Left ventricle myocardium inferior (tissue), 1 donor: Measurements from ENCODE around the gene MAGEF1. TPM values are rescaled to one million over a fixed set of nuclear protein-coding genes. Genes with fewer than 3 reads are reported as not detected.

Experiments
- DNase-seq: peaks from one replicate; pipeline ENCODE4 v3.0.0-alpha.2; 2020
- H3K27ac ChIP-seq: fragments of 200-600 bp; replicated peaks from 2 replicates; pipeline ENCODE4 v1.8.0; 2021
- H3K27me3 ChIP-seq: fragments of 200-600 bp; 2 replicates; pipeline ENCODE4 v1.8.0; 2021; ENCODE audit warnings: low read depth
- H3K36me3 ChIP-seq: fragments of 200-600 bp; 2 replicates; pipeline ENCODE4 v1.8.0; 2021
- H3K4me1 ChIP-seq: fragments of 200-600 bp; 2 replicates; pipeline ENCODE4 v1.8.0; 2021
- H3K4me3 ChIP-seq: fragments of 200-600 bp; 2 replicates; pipeline ENCODE4 v1.8.0; 2021; ENCODE audit warnings: mild to moderate bottlenecking, moderate library complexity
- H3K9me3 ChIP-seq: fragments of 200-600 bp; replicated peaks from 2 replicates; pipeline ENCODE4 v1.8.0; 2021
- CTCF ChIP-seq: fragments of 200-600 bp; IDR thresholded peaks from 2 replicates; pipeline ENCODE4 v1.8.0; 2021; ENCODE audit warnings: antibody characterized with exemption, mild to moderate bottlenecking, borderline replicate concordance
- intact Hi-C: fragments of 100-400 bp; cut with micrococcal nuclease; formaldehyde crosslinking; loops from one replicate; pipeline ENCODE4 v1.11.0; 2022
- total RNA-seq: library from RNA; stranded (reverse); fragmentation: NEBNext Ultra II Directional; extraction: Animal tissue kit (Norgen Biotek cat#: 25700); gene quantifications from one replicate; pipeline ENCODE4 v1.2.1, GENCODE V29; 2021
- donor health status: DM: no; HTN: yes; CAD: no; lungs with severe emphysema.

Gene MAGEF1
- total RNA-seq, 1 donor from 2014 or later, result 35.7 TPM

- Histone ChIP-seq H3K27ac (peak overlapping the region; percentile 58), H3K36me3 (no peaks in the 10 kb centered on the region), H3K4me1 (peaks cover 21% of the 10 kb centered on the region), H3K9me3 (no peaks in the 10 kb centered on the region), H3K27me3 (no peaks in the 10 kb centered on the region), H3K4me3 (no peak overlapping the region)
- DNase-seq, result peak; percentile 51
- intact Hi-C loops, result no loop called here
- TF ChIP-seq CTCF, result no peak
Measured at GRCh38 chr3:184679056-184679816, 32.6 kb downstream of the MAGEF1 start.

- H3K27ac ChIP-seq, result peak overlapping the region; percentile 58
- DNase-seq, result no peak
- no peaks in the 10 kb centered on the region for H3K36me3 ChIP-seq
- no peak for TF ChIP-seq CTCF
- no peaks in the 10 kb centered on the region for H3K9me3 ChIP-seq
- H3K27me3 ChIP-seq, result no peaks in the 10 kb centered on the region
- no peak overlapping the region for H3K4me3 ChIP-seq
- peaks cover 21% of the 10 kb centered on the region for H3K4me1 ChIP-seq
- intact Hi-C loops, result no loop called here
Measured at GRCh38 chr3:184678317-184679055, 33.4 kb downstream of the MAGEF1 start.

GRCh38 chr3:184677344-184678316 is 34.2 kb downstream of the MAGEF1 start:
- H3K27ac ChIP-seq, result no peak overlapping the region
- no peak for TF ChIP-seq CTCF
- H3K9me3 ChIP-seq, result no peaks in the 10 kb centered on the region
- intact Hi-C loops, result no loop called here
- no peaks in the 10 kb centered on the region for H3K36me3 ChIP-seq
- H3K27me3 ChIP-seq, result no peaks in the 10 kb centered on the region
- H3K4me3 ChIP-seq, result no peak overlapping the region
- peaks cover 21% of the 10 kb centered on the region for H3K4me1 ChIP-seq
- DNase-seq, result no peak

- H3K27ac ChIP-seq, result no peak overlapping the region
- TF ChIP-seq CTCF, result no peak
- no peak overlapping the region for H3K4me3 ChIP-seq
- intact Hi-C loops, result no loop called here
- H3K36me3 ChIP-seq, result no peaks in the 10 kb centered on the region
- H3K4me1 ChIP-seq, result peaks cover 21% of the 10 kb centered on the region
- peaks cover 7% of the 10 kb centered on the region for H3K27me3 ChIP-seq
- DNase-seq, result no peak
- H3K9me3 ChIP-seq, result no peaks in the 10 kb centered on the region
Measured at GRCh38 chr3:184676927-184677326, 34.9 kb downstream of the MAGEF1 start.

DNA sequence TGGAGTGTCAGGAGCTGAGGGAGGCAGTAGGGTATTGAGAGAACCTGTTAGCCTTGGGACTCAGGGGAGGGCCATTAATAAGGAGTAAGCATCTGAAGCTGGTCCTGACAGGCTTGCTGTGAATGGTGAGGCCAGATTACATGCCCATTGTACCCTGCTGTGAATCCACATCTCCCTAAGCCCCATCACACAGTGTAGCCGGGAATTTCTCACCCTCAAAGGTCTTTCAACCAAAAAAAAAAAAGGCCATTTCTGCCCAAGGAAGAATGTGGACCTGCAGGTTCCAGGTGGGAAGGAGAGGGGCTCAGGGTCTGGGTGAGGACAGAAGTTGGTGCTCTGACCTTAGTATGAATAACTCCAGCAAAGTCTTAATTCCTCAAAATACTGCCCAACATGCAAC is 37.2 kb downstream of the MAGEF1 start:
- Histone ChIP-seq H3K4me3 (no peak overlapping the region), H3K4me1 (peaks cover 18% of the 10 kb centered on the region), H3K27ac (no peak overlapping the region), H3K9me3 (no peaks in the 10 kb centered on the region), H3K36me3 (no peaks in the 10 kb centered on the region), H3K27me3 (peaks cover 7% of the 10 kb centered on the region)
- DNase-seq, result no peak
- no peak for TF ChIP-seq CTCF
- intact Hi-C loops, result no loop called here
